Central memory CD8-positive, alpha-beta T cell (primary cell): ENCODE measurements around the gene SFMBT1.

ENCODE experiments used
- ATAC-seq: fragments of 150-1000 bp; cut with Tn5 transposase; replicated peaks from 2 replicates; pipeline ENCODE4 v1.10.0; 2022; ENCODE audit warnings: mild to moderate bottlenecking, moderate FRiP score, moderate number of reproducible peaks; ENCODE audit not compliant: poor library complexity, severe bottlenecking; ENCODE audit errors: extremely low read depth
- DNase-seq, 2 donors: peaks; one replicate each; pipeline ENCODE4 v3.0.0; 2021; ENCODE audit warnings: low spot score in 2 of 2
- H3K27ac Mint-ChIP-seq: one replicate; pipeline ENCODE4 v1.8.0; 2022; ENCODE audit warnings: low read depth, mild to moderate bottlenecking, moderate library complexity, mixed read lengths
- H3K27me3 Mint-ChIP-seq: one replicate; pipeline ENCODE4 v1.8.0; 2022; ENCODE audit warnings: mixed read lengths
- H3K36me3 Mint-ChIP-seq: one replicate; pipeline ENCODE4 v1.8.0; 2022; ENCODE audit warnings: mild to moderate bottlenecking, moderate library complexity, mixed read lengths; ENCODE audit not compliant: insufficient read depth
- H3K4me1 Mint-ChIP-seq: one replicate; pipeline ENCODE4 v1.8.0; 2022; ENCODE audit warnings: mixed read lengths
- H3K4me3 Mint-ChIP-seq: one replicate; pipeline ENCODE4 v1.8.0; 2022; ENCODE audit warnings: mild to moderate bottlenecking, moderate library complexity, mixed read lengths
- H3K9me3 Mint-ChIP-seq: one replicate; pipeline ENCODE4 v1.8.0; 2022; ENCODE audit warnings: mixed read lengths

The SFMBT1 gene

DNA sequence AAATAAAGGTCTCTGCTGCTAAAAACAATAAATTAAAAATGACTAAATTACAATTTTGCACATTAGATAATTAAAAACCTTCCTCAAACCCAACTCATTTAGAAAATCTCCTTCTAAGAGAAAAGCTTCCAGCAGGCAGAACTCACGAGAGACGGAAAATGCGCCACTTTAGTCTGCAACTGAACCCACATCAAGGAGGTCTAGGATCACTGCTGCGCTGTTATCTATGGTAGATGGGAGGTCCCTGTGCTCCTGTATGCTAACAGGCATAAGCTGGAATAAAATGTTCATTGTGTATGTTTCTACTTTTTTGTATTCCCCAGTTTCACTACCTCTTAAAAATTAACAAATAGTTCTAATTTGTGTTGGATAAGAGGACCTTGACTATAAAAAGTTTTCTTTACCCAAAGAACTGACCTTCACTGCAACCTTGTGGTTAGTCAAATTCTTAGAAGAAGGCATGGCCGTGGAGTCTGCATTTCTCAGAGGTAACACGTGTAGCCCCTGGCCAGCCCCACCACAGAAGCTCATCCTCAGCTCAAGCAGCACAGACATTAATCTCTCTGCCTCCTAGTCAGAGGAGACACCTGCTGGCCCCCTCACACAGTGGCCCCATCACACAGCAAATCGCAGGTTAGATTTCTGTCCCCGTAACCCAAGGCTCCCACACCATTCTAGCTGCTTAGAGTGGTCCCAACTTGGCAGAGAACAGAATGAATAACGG is 170.8 kb downstream of the SFMBT1 start:
- H3K4me1 Mint-ChIP-seq, result peaks cover 62% of the 10 kb centered on the region
- H3K27ac Mint-ChIP-seq, result no peak overlapping the region
- no peak overlapping the region for H3K4me3 Mint-ChIP-seq
- peaks cover 4% of the 10 kb centered on the region for H3K36me3 Mint-ChIP-seq
- H3K9me3 Mint-ChIP-seq, result no peaks in the 10 kb centered on the region
- DNase-seq (no peak), ATAC-seq (no peak)
- H3K27me3 Mint-ChIP-seq, result no peaks in the 10 kb centered on the region

- Mint-ChIP-seq H3K27me3 (no peaks in the 10 kb centered on the region), H3K27ac (peak overlapping the region; percentile 19), H3K9me3 (no peaks in the 10 kb centered on the region), H3K4me3 (no peak overlapping the region), H3K4me1 (peaks cover 60% of the 10 kb centered on the region), H3K36me3 (peaks cover 4% of the 10 kb centered on the region)
- no peak for ATAC-seq
- no peak for DNase-seq
These were observed 171.6 kb downstream of the SFMBT1 start for GRCh38 chr3:52874160-52874701.

GRCh38 chr3:52873433-52874159 is 172.3 kb downstream of the SFMBT1 start:
- Mint-ChIP-seq H3K27ac (peak overlapping the region; percentile 19), H3K9me3 (no peaks in the 10 kb centered on the region), H3K4me1 (peaks cover 60% of the 10 kb centered on the region), H3K27me3 (no peaks in the 10 kb centered on the region), H3K36me3 (peaks cover 5% of the 10 kb centered on the region), H3K4me3 (no peak overlapping the region)
- DNase-seq (no peak), ATAC-seq (no peak)

- DNase-seq (no peak), ATAC-seq (no peak)
- H3K27me3 Mint-ChIP-seq, result no peaks in the 10 kb centered on the region
- H3K4me1 Mint-ChIP-seq, result peaks cover 61% of the 10 kb centered on the region
- no peaks in the 10 kb centered on the region for H3K9me3 Mint-ChIP-seq
- no peak overlapping the region for H3K4me3 Mint-ChIP-seq
- no peak overlapping the region for H3K27ac Mint-ChIP-seq
- H3K36me3 Mint-ChIP-seq, result peaks cover 5% of the 10 kb centered on the region
These were observed 173.6 kb downstream of the SFMBT1 start for GRCh38 chr3:52872245-52872644.

GRCh38 chr3:52871761-52872160 is 174.1 kb downstream of the SFMBT1 start:
- DNase-seq (no peak), ATAC-seq (no peak)
- peaks cover 61% of the 10 kb centered on the region for H3K4me1 Mint-ChIP-seq
- H3K27me3 Mint-ChIP-seq, result no peaks in the 10 kb centered on the region
- peaks cover 5% of the 10 kb centered on the region for H3K36me3 Mint-ChIP-seq
- H3K4me3 Mint-ChIP-seq, result no peak overlapping the region
- no peak overlapping the region for H3K27ac Mint-ChIP-seq
- H3K9me3 Mint-ChIP-seq, result no peaks in the 10 kb centered on the region

DNA sequence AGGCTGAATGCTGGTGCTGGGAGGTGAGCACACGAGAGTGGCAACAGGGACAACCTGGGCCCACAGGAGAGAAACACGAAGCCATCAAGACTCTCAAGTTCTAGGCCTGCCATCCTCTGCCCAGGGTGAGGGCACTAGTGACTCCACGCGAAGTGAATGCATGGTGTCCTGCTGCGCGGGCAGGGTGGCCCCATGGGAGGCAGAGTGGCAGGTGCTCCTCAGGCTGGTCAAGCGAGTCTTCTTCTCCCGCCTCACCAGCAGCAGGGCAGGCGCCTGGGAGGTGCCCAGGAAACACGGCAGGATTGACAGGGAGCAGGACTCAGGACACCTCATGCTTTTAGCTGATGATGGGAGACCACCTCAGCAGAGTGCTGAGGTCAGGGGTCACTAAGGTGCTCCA is 175.4 kb downstream of the SFMBT1 start:
- no peak for DNase-seq
- Mint-ChIP-seq H3K9me3 (peaks cover 9% of the 10 kb centered on the region), H3K27ac (no peak overlapping the region), H3K36me3 (peaks cover 5% of the 10 kb centered on the region), H3K4me3 (no peak overlapping the region), H3K27me3 (no peaks in the 10 kb centered on the region), H3K4me1 (peaks cover 58% of the 10 kb centered on the region)
- ATAC-seq, result no peak

- DNase-seq (no peak), ATAC-seq (no peak)
- peaks cover 4% of the 10 kb centered on the region for H3K36me3 Mint-ChIP-seq
- H3K27me3 Mint-ChIP-seq, result no peaks in the 10 kb centered on the region
- peak overlapping the region; percentile 30 for H3K27ac Mint-ChIP-seq
- no peak overlapping the region for H3K4me3 Mint-ChIP-seq
- peaks cover 44% of the 10 kb centered on the region for H3K4me1 Mint-ChIP-seq
- H3K9me3 Mint-ChIP-seq, result peaks cover 9% of the 10 kb centered on the region
These were observed 179.4 kb downstream of the SFMBT1 start for GRCh38 chr3:52866427-52866826.

DNA sequence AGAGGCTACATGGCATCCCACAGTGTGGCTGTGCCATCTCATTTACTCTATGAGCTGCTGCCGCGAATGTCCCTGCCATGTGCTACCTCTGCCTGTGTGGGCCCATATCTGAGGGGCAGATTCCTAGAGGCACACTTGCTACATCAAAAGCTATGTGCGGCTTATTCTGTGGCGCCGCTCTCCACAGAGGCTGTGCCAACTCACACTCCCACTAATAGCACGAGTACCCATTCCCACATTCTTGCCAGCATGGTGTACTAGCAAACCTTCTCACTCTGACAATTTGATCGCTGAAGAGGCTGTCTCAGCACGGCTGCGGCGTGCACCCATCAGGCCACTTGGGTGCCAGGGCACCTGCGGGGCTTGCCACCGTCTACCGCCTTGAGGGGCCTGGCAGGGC is 179.9 kb downstream of the SFMBT1 start:
- Mint-ChIP-seq H3K9me3 (peaks cover 9% of the 10 kb centered on the region), H3K4me1 (peaks cover 40% of the 10 kb centered on the region), H3K27me3 (no peaks in the 10 kb centered on the region), H3K4me3 (no peak overlapping the region), H3K27ac (peak overlapping the region; percentile 30), H3K36me3 (peaks cover 4% of the 10 kb centered on the region)
- no peak for ATAC-seq
- DNase-seq, result no peak

- peaks cover 28% of the 10 kb centered on the region for H3K4me1 Mint-ChIP-seq
- peak overlapping the region; percentile 3 for H3K27ac Mint-ChIP-seq
- ATAC-seq (no peak), DNase-seq (no peak)
- H3K9me3 Mint-ChIP-seq, result no peaks in the 10 kb centered on the region
- no peaks in the 10 kb centered on the region for H3K27me3 Mint-ChIP-seq
- H3K4me3 Mint-ChIP-seq, result no peak overlapping the region
- H3K36me3 Mint-ChIP-seq, result peaks cover 5% of the 10 kb centered on the region
These were observed 185.5 kb downstream of the SFMBT1 start for GRCh38 chr3:52860424-52860768.

DNA sequence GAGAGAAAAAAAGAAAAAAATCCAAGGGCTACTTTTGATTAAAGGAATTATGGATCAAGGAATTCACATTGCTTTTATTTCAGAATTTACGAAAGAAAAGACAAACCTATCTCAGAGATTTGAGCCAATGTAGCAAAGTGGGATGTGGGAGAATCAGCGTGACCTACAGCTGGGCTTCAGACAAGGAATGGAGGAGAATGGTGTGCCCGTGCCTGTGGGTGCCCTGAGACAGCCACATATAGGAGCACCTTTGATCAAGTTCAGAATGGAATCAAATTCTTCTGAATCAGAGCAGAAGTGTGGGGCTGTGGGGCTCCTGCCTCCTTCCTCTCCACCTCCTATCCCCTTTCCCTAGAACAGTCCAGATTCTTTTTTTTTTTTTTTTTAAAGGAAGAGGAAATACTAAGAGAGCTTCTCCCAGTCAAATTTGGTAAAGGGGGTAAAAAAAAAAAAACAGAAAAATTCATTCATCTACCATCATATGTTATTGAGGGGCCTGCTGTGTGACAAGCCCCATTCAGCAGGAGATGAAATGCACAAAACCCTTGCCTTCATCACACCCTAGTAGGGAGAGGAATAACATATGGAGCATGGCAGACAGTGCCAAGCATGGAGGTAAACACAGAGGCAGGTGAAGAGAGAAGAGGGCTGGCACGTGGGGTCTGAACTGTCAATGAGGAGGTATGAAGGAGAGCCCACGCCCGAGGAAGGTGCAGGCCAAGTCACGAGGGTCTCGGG is 186.0 kb downstream of the SFMBT1 start:
- H3K27ac Mint-ChIP-seq, result peak overlapping the region; percentile 3
- no peaks in the 10 kb centered on the region for H3K27me3 Mint-ChIP-seq
- no peak overlapping the region for H3K4me3 Mint-ChIP-seq
- H3K36me3 Mint-ChIP-seq, result peaks cover 5% of the 10 kb centered on the region
- ATAC-seq, result no peak
- H3K9me3 Mint-ChIP-seq, result no peaks in the 10 kb centered on the region
- DNase-seq, result no peak
- H3K4me1 Mint-ChIP-seq, result peaks cover 28% of the 10 kb centered on the region

DNA sequence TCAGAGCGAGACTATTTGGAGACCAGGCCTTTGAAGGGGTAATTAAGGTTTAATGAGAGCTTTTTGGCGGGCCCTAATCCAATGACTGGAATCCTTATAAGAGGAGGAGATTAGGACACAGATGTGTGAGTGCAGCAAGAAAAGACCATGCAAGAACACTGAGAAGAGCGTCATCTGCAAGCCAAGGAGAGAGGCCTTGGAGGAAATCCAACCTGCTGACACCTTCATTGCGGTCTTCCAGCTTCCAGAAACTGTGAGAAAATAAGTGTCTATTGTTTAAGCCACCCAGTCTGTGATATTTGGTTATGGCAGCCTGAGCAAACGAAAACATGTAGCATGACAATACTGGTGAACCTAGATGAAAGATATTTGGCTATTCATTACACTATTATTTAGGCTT is 188.0 kb downstream of the SFMBT1 start:
- ATAC-seq (no peak), DNase-seq (no peak)
- no peak overlapping the region for H3K27ac Mint-ChIP-seq

DNA sequence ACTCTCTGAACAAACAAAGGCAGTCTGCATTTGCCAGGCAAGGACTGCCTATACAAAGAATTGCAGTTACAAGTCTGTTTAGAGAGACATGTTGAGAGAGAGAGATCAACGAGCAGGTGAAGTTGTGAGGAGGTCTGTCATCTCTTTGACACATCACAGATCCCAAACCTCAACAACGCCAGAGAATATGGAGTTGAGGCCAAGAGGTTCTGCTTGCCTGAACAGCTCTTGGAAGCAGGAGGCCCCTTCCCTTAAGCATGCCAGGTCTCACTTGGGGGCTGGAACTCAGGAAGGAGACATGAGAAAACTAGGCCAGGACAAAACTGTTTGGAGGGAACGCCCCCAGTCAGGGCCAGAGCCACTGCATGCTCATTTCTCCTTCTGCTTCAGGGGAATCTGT is 188.7 kb downstream of the SFMBT1 start:
- H3K27ac Mint-ChIP-seq, result no peak overlapping the region
- DNase-seq, result no peak
- no peak overlapping the region for H3K4me3 Mint-ChIP-seq
- no peak for ATAC-seq
- H3K36me3 Mint-ChIP-seq, result peaks cover 8% of the 10 kb centered on the region
- H3K27me3 Mint-ChIP-seq, result no peaks in the 10 kb centered on the region
- H3K9me3 Mint-ChIP-seq, result no peaks in the 10 kb centered on the region
- peaks cover 20% of the 10 kb centered on the region for H3K4me1 Mint-ChIP-seq

More for the DNA sequence above, 188.0 kb downstream of the SFMBT1 start:
- Mint-ChIP-seq H3K4me1 (peaks cover 27% of the 10 kb centered on the region), H3K27me3 (no peaks in the 10 kb centered on the region), H3K36me3 (peaks cover 7% of the 10 kb centered on the region), H3K4me3 (no peak overlapping the region), H3K9me3 (no peaks in the 10 kb centered on the region)
